ENCODE results near the gene NR1H3. TPM values are rescaled to one million over a fixed set of nuclear protein-coding genes. Genes with fewer than 3 reads are reported as not detected.

NR1H3 gene
- total RNA-seq, 1 donor from 2014 or later: 25.8 TPM

DNA sequence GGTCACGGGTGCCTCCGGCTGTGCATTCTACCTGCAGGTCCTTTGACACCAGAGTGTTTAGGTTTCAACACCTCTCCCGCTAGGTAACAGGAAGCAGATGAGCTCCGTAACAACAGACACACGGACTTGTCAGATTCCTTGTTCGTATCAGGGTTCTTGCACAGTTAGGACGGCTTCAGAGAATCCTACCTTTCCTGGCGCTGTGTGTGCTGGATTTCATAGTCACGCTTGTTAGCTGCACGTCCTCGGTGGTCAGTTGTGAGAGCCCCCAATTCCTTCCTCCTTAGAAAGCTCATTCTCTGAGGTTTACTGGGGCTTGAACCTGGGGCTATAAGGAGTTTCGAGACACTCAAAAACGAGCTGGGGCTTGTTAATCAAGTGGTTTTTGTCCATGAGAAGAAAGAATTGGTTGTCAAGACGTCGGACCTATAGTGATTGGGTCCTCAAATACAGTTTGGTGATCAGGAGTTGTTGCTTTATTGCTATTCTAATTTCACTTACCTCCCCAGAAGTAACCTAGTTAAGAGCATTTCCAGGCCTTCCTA, 42.4 kb upstream of the NR1H3 start:
- Mint-ChIP-seq H3K27ac (peak overlapping the region; percentile 98), H3K9me3 (ENCODE audit: low read depth) (no peaks in the 10 kb centered on the region), H3K4me3 (ENCODE audit: low read depth) (peak overlapping the region; percentile 91), H3K36me3 (ENCODE audit: insufficient read depth) (peaks cover 5% of the 10 kb centered on the region), H3K4me1 (ENCODE audit: low read depth) (peaks cover 15% of the 10 kb centered on the region), H3K27me3 (no peaks in the 10 kb centered on the region)
- no peak for DNase-seq (ENCODE audit: low spot score, unreplicated experiment)
- TF ChIP-seq CTCF (IDR thresholded peaks at IDR 0.05; ENCODE audit: unreplicated experiment): no peak

GRCh38 chr11:47216121-47216798, 41.5 kb upstream of the NR1H3 start:
- H3K4me1 Mint-ChIP-seq (ENCODE audit: low read depth): peaks cover 15% of the 10 kb centered on the region
- no peaks in the 10 kb centered on the region for H3K9me3 Mint-ChIP-seq (ENCODE audit: low read depth)
- H3K27ac Mint-ChIP-seq: peak overlapping the region; percentile 98
- no peak for TF ChIP-seq CTCF (IDR thresholded peaks at IDR 0.05; ENCODE audit: unreplicated experiment)
- peaks cover 5% of the 10 kb centered on the region for H3K36me3 Mint-ChIP-seq (ENCODE audit: insufficient read depth)
- DNase-seq (ENCODE audit: low spot score, unreplicated experiment): no peak
- H3K4me3 Mint-ChIP-seq (ENCODE audit: low read depth): peak overlapping the region; percentile 91
- H3K27me3 Mint-ChIP-seq: no peaks in the 10 kb centered on the region

DNA sequence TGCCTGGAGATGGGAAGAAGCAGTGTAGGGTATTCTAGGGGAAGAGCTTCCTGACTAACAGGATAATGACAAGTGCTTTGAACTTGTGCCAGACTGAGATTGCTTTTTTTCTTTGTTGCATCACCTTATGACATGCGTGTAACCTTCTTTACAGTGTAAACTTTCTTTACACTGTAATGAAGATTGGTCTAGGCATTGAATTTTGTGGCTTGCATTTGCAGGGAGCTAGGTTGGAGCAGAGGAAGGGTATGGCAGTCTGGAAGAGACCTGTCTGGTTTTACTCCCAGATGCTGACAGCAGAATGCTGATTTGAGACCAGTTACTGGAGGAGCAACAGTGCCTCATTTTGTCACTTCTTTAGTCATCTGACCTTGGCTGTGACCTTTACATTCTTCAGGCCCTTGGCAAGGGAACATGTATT, 37.4 kb upstream of the NR1H3 start:
- H3K9me3 Mint-ChIP-seq (ENCODE audit: low read depth): no peaks in the 10 kb centered on the region
- peaks cover 8% of the 10 kb centered on the region for H3K36me3 Mint-ChIP-seq (ENCODE audit: insufficient read depth)
- H3K4me3 Mint-ChIP-seq (ENCODE audit: low read depth): no peak overlapping the region
- H3K27me3 Mint-ChIP-seq: no peaks in the 10 kb centered on the region
- no peak for TF ChIP-seq CTCF (IDR thresholded peaks at IDR 0.05; ENCODE audit: unreplicated experiment)
- no peak for DNase-seq (ENCODE audit: low spot score, unreplicated experiment)
- H3K4me1 Mint-ChIP-seq (ENCODE audit: low read depth): peaks cover 14% of the 10 kb centered on the region
- peak overlapping the region; percentile 2 for H3K27ac Mint-ChIP-seq

DNA sequence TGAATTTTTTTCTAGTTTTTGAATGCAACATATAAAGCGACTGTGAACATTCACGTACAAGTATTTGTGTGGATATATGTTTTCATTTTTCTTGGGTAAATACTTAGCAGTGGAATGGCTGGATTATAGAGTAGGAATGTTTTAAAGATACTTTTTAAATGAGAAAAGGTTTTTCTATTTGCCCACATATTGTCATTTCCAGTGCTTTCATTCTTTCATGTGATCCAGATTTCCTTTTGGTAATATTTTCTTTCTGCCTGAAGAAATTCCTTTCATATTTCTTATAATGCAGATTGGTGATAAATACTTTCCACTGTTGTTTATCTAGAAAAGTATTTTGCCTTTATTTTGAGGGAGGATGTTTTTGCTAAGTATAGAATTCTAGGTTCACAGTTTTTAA, 35.1 kb upstream of the NR1H3 start:
- peaks cover 2% of the 10 kb centered on the region for H3K4me1 Mint-ChIP-seq (ENCODE audit: low read depth)
- DNase-seq (ENCODE audit: low spot score, unreplicated experiment): no peak
- no peak for TF ChIP-seq CTCF (IDR thresholded peaks at IDR 0.05; ENCODE audit: unreplicated experiment)
- no peaks in the 10 kb centered on the region for H3K9me3 Mint-ChIP-seq (ENCODE audit: low read depth)
- H3K27me3 Mint-ChIP-seq: no peaks in the 10 kb centered on the region
- no peak overlapping the region for H3K4me3 Mint-ChIP-seq (ENCODE audit: low read depth)
- no peak overlapping the region for H3K27ac Mint-ChIP-seq
- H3K36me3 Mint-ChIP-seq (ENCODE audit: insufficient read depth): peaks cover 13% of the 10 kb centered on the region

GRCh38 chr11:47225552-47226400, 32.0 kb upstream of the NR1H3 start:
- no peak for TF ChIP-seq CTCF (IDR thresholded peaks at IDR 0.05; ENCODE audit: unreplicated experiment)
- Mint-ChIP-seq H3K36me3 (ENCODE audit: insufficient read depth) (peaks cover 11% of the 10 kb centered on the region), H3K27ac (no peak overlapping the region), H3K27me3 (no peaks in the 10 kb centered on the region), H3K9me3 (ENCODE audit: low read depth) (no peaks in the 10 kb centered on the region), H3K4me3 (ENCODE audit: low read depth) (no peak overlapping the region), H3K4me1 (ENCODE audit: low read depth) (no peaks in the 10 kb centered on the region)
- DNase-seq (ENCODE audit: low spot score, unreplicated experiment): no peak

Measured in progenitor cell of endocrine pancreas (in vitro differentiated cells).